H54 (cell line): ENCODE results near the gene IKZF1.
"Not testable (repeated sequence)": the region's sequence is repeated elsewhere in the genome, so short reads cannot be mapped to it uniquely, and the experiment has no call there.

Experiments used
- DNase-seq: peaks from one replicate; pipeline ENCODE4 v3.0.0; 2011; ENCODE audit warnings: low spot score, mixed read lengths; ENCODE audit not compliant: insufficient read length
- FAIRE-seq: peaks from 3 replicates; lab custom pipeline; 2011; peaks lifted over from hg19 to GRCh38; lab: Jason Lieb, UNC
- POLR2A ChIP-seq: IDR thresholded peaks from 2 replicates; pipeline ENCODE4 v1.6.1; 2011; ENCODE audit warnings: low read depth, mild to moderate bottlenecking, low read length

The IKZF1 gene

DNA sequence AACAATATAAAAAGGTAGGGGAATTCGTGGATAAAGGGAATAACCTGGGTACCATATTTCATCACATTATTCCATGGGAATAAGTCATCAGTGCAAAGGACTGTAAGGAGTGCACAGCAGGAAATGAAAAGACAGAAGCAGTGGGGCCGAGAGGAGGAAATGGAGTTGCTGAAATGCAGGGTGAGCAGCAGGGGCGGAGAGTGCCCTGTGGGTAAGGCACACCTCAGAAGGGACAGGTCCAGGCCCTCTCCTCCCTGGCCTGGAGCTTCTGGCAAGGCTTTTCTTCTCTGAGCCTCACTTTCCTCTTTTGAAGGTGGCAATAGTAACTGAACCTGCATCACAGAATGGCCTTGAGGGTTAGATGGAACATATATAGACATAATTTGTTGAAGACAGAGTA is 26.2 kb downstream of the IKZF1 start:
- no peak for TF ChIP-seq POLR2A
- DNase-seq (no peak), FAIRE-seq (no peak)

DNA sequence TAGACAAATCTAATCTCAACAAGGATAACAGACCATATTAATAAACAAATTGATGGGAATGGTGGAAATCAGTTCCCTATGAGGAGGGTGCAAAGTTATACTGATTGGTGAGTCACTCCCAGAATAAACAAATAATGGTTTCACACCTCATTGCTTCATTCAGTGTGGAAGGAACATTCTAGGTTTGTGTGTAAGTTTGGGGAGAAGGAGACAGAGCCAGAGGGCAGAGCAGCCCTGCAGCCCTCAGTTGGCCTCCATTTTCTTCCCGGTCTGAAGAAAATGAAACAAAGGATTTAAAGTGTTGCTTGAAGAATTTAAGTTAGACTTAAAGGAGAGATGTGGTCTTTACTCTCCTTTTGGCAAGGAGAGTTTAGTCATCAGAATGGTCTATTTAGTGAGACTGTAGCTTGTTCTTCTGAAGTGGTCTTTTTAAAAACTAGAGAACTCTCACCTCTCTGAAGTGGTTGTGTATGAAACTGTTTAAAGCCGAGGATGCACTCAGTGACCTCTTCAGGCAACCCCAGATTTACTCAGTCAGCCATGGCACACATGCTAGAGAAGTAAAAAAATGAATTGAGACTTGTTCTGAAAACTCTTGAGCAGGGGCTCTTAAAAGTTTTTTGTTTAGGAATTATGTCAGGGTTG is 27.2 kb downstream of the IKZF1 start:
- DNase-seq: no peak
- no peak for FAIRE-seq
- no peak for TF ChIP-seq POLR2A

DNA sequence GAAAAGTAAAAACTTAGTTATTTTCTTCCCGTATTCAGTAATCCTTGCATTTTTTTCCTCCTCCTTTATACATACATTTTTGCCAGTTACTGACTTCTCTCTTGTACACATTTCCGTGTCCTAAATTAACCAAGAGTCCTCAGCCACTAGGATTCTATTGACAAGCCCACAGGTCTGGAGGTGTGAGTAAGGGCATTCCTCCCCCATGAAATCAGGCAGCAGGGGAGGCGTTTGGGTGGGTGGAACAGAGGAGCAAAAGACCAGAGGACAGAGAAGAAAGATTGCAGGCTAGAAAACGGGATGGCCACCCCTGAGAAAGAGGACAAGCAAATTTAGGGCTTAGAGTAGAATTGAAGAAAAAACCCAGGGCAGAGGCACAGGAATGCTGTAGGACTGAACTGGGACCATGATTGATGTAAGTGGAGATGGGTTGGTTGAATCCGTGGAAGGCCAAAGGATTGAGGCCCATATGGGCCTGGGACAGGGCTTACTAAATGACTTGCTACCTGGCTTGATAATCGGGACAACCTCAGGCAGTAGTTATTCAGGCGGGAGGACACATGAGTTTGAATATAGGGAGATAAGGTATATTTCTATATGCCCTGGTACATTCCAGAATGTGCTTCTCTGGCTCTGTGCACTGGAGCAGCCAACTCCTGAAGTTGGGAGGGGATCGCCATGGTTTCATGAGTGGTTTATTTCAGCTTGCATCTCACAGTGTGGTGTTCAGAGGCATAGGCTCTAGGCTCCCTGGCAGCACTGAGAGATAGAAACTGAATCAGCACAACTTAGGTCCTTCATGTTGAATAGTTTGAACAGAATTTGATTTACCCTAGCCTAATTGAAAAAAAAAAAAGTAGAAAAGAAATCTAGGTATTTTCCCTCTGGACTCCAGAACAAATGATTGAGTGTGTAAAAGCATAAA is 28.0 kb downstream of the IKZF1 start:
- no peak for DNase-seq
- no peak for TF ChIP-seq POLR2A
- no peak for FAIRE-seq

DNA sequence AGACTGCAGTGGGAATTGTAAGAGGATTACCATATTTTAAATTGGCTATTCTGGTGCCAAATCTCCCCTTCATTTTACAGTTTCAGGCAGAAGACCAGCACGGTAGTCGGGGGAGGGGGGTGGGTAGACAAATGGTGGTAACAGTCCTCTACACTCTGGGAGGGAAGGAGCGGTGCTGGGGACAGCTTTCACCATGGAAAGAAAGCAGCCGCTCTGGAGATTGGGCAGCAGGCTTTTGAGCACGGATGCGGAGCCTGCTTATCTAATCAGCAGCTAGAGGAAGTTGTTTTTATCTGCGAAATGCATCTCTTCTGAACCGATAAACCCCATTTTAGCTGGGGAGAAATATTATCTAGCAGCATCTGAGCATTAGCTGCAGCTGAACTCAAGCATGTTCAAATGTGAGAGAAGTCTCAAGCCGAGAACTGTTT is 28.7 kb downstream of the IKZF1 start:
- DNase-seq (no peak), FAIRE-seq (no peak)
- TF ChIP-seq POLR2A: no peak

DNA sequence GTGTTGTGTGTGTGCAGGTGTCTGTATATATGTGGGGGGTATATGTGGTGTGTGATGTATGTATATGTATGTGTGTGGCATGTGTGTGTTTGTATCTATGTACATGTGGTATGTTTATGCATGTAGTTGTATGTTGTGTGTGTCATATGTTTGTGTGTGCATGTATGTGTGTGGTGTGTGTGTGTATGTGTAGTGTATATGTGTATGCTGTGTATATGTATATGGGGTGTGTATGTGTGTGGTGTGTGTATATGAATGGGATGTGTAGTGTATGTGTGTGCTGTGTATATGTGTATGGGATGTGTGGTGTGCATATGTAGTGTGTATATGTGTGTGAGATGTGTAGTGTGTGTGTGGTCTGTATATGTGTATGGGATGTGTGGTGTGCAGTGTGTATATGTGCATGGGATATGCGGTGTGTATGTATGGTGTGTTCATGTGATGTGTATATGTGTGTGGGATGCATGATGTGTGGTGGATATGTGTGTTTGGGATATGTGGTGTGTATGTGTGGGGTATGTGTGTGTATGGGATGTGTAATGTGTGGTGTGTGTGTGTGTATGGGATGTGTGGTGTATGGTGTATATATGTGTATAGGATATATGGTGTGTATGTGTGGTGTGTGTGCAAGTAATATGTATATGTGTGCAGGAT is 30.0 kb downstream of the IKZF1 start:
- FAIRE-seq (no peak), DNase-seq (no peak)

DNA sequence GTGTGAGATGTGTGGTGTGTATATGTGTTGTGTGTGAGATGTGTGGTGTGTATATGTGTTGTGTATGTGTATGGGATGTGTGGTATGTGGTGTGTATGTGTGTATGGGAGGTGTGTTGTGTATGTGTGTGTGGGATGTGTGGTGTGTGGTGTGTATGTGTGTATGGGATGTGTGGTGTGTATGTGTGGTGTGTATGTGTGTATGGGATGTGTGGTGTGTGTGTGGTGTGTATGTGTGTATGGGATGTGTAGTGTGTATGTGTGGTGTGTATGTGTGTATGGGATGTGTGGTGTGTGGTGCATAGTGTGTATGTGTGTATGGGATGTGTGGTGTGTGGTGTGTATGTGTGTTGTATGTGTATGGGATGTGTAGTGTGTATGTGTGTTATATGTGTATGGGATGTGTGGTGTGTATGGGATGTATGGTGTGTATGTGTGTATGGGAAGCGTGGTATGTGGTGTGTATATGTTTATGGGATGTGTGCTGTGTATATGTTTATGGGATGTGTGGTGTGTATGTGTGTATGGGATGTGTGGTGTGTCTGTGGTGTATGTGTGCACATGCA is 30.8 kb downstream of the IKZF1 start:
- no peak for DNase-seq
- FAIRE-seq: no peak
- no peak for TF ChIP-seq POLR2A

More for the DNA sequence above, 30.0 kb downstream of the IKZF1 start:
- no peak for TF ChIP-seq POLR2A

DNA sequence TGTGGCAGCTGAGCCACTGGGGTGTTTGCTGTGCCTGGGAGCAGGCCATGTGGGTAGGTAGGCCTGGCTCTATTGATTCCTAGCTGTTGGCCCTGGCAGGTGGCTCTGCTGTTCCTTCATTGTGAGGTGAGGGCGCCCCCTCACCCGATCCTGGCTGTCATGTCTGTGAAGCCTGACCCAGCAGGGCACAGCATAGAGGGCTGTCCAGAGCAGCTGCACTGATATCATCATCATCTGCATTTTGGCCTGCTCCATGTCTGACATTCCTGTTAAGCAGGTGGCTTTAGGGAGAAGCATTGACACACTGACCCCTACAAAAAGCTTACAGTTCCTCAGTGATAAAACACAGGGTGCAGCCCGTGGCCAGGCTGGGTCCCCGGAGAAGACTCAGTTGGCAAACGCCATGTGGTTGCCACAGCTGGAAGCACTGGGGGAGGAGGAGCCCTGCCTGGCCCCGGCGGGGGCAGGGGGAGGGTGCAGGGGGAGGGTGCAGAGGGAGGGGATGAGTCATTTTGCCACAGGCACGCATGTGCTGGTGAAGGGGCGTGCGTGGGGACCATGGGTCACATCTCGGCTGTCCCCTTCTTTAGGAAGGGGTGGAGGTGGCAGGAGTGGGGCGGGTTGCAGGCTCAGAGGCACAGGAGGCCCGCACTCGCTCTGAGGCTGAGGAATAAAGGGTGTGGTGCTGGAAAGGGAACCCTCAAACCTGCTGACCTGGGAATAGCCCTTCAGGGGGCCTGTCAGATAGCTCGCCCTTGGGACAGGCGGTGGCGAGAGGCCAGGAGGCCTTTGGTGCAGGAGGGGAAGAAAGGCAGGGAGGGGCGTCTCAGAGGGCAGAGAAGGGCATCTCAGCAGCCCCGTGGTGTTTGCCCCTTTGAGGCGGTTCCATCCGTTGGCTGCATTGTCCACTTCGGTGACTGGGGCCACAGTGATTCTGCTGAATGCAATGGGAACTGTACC is 31.6 kb downstream of the IKZF1 start:
- FAIRE-seq (no peak), DNase-seq (no peak)
- no peak for TF ChIP-seq POLR2A

DNA sequence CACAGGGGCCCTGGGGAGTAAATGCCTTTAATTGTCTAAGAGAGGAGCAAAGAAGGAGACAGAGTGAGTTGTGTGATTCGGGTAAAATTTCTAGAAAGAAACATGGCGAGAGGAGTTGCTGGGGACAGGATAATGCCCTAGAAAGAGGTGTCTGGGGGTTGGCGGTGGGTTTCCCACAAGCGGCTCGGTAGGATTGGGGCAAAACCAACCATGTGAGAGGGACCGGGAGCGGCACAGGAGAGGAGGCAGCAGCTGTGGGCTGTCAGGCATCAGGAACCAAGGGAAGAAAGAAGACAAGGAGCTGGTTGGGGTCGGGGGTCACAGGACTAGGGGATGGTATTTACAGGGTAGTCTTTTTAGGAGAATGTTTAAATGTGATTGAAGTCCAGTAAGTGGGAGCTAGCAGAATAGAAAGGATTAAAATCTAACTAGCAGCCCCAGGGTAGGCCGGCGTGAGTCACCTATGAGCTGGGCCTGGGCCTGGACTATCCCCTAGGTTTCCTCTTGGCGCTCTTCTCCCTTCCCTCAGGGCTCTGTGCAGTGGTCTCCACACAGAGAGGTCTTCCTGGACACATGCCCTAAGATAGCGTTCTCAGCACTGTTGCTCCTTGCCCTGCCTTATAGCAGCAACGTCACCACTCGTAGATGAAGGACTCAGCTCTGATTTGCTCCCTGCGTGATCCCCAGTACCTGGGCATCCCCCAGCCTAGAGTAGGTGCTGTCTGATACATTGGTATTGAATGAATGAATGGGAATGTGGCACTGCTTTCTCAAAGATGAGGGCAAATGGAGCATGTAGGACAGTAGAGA is 32.6 kb downstream of the IKZF1 start:
- DNase-seq (no peak), FAIRE-seq (no peak)
- TF ChIP-seq POLR2A: no peak

DNA sequence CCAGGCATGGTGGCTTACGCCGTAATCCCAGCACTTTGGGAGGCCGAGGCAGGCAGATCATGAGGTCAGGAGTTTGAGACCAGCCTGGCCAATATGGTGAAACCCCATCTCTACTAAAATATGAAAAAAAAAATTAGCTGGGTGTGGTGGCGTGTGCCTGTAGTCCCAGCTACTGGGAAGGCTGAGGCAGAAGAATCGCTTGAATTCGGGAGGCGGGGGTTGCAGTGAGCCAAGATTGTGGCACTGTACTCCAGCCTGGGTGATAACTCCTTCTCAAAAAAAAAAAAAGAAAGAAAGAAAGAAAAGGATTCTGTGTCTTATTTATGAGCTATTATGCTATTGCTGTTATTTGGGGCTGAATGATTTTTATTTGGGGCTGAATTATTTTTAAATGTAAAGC is 35.0 kb downstream of the IKZF1 start:
- not testable (repeated sequence) for FAIRE-seq, DNase-seq

DNA sequence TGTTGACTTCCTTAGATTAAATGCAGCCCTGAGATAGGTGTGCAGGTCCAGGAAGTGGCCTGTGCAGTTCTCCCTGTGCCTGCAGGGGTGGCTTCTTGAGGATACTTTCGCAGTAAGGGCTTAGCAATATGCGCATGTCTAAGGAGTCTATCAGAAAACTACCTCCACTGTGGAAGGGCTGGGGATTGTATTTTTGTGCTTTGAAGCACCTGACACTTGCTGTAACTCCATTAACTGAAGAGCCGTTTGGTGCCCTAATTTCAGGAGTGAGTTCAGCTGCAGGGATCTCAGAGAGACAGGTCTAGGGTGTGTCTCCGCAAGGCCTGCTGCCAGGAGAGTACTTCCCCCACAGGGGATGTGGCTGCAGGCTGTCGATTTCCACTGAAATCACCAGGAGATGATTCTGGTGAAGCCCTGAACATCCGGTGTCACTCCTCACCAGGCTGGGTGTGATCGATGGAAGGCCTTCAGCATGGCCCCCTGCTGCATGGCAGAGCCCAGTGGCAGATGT is 35.5 kb downstream of the IKZF1 start:
- TF ChIP-seq POLR2A: no peak
- FAIRE-seq: no peak
- DNase-seq: no peak

DNA sequence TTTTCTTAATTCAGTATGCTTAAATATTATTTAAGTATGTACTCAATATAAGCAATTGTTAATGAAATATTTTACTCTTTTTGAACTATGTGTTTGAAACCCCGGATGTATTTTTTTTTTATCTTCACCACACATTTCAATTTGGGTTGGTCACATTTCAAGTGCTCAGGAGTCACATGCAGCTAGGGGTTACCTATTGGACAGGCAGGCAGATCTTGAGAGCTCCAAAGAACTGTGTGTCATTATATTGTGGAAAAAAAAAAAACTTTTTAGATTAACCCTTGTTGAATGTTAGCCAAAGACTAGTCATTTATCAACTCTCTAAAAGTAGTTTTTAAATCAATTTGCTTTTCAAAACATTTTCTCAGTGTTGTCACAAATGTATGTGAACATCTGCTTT is 37.2 kb downstream of the IKZF1 start:
- no peak for DNase-seq
- FAIRE-seq: no peak
- no peak for TF ChIP-seq POLR2A

DNA sequence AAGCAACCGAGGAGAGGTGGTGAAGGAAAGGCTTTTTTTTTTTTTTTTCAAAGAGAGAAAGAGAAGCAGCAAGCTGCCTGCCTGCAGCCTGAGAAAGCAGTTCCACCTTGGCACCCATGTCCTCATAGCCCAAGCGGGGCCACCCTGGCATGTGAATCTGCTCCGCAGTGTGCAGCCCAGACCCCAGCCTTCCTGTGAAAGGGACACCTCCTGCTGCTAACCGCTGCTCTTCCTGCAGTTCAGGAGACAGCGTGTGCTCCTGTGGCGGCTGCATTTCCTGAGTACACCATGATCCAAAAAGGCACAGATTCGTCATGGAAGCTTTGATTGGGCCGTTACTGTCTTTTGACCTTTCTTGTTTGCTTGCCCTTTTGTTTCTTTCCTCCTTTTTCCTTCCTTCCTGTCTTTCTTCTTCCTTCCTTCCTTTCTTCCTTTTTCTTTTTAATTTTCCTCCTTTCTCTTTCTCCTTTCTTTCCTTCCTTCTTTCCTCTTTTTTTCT is 38.1 kb downstream of the IKZF1 start:
- no peak for FAIRE-seq
- TF ChIP-seq POLR2A: no peak
- DNase-seq: no peak
